Suprapubic skin (tissue), 4 donors: Measurements from ENCODE around the gene PRKAG2. TPM values are rescaled to one million over a fixed set of nuclear protein-coding genes. Genes with fewer than 3 reads are reported as not detected.

Source experiments
- DNase-seq, 2 donors: peaks; one replicate each; pipeline ENCODE4 v3.0.0-alpha.2; 2019; ENCODE audit warnings: low spot score in 2 of 2
- H3K27ac ChIP-seq: fragments of 200-600 bp; sonication (generic); one replicate; pipeline ENCODE4 v1.5.1; 2019
- H3K27me3 ChIP-seq: fragments of 200-600 bp; sonication (generic); one replicate; pipeline ENCODE4 v1.5.1; 2019
- H3K36me3 ChIP-seq: fragments of 200-600 bp; sonication (generic); one replicate; pipeline ENCODE4 v1.5.1; 2019
- H3K4me1 ChIP-seq: fragments of 200-600 bp; sonication (generic); one replicate; pipeline ENCODE4 v1.5.1; 2019
- H3K4me3 ChIP-seq: fragments of 200-600 bp; sonication (generic); one replicate; pipeline ENCODE4 v1.5.1; 2019; ENCODE audit warnings: mild to moderate bottlenecking
- H3K9me3 ChIP-seq: fragments of 200-600 bp; sonication (generic); one replicate; pipeline ENCODE4 v1.5.1; 2019
- CTCF ChIP-seq, 2 donors: fragments of 200-600 bp in 1 of 2; fragments of 450-650 bp in 1 of 2; sonication (generic) in 1 of 2; IDR thresholded peaks; one replicate each; pipeline ENCODE4 v1.5.1; 2016 to 2019; ENCODE audit warnings: antibody characterized with exemption in 2 of 2, mild to moderate bottlenecking in 1 of 2, moderate library complexity in 1 of 2
- EP300 ChIP-seq: sonication (generic); formaldehyde crosslinking; IDR thresholded peaks from one replicate; pipeline ENCODE4 v1.6.1; 2017; ENCODE audit warnings: antibody characterized with exemption
- POLR2A ChIP-seq, 2 donors: fragments of 450-650 bp; IDR thresholded peaks; one replicate each; pipeline ENCODE4 v1.6.1; 2017; ENCODE audit warnings: antibody characterized with exemption in 2 of 2, mild to moderate bottlenecking in 2 of 2, moderate library complexity in 2 of 2
- POLR2AphosphoS5 ChIP-seq, 3 donors: sonication (generic); formaldehyde crosslinking; IDR thresholded peaks; one replicate each; pipeline ENCODE4 v1.6.1; 2017; ENCODE audit warnings: antibody characterized with exemption in 3 of 3
- WGBS: methylation state at CpG from one replicate; pipeline ENCODE4 v1.1.5; 2018; 5-methylcytosine and 5-hydroxymethylcytosine counted together
- total RNA-seq, 4 donors: library from RNA; depleted of rRNA; stranded (reverse); fragments of >200 nt; gene quantifications; one replicate each; pipeline ENCODE4 v1.1.0, GENCODE V29; 2016

Gene PRKAG2
- total RNA-seq, 4 donors from 2014 or later = 16.5 to 40.0 (median 17.3) TPM

GRCh38 chr7:151851145-151851751 is 25.7 kb downstream of the PRKAG2 start:
- H3K4me3 ChIP-seq = peak overlapping the region; percentile 25
- peak in 1 of 2 donors; percentile 72 for DNase-seq
- no peak for TF ChIP-seq EP300
- H3K4me1 ChIP-seq = peaks cover 30% of the 10 kb centered on the region
- 30% methylated on average over 16 of the region's 16 CpGs for WGBS
- H3K27ac ChIP-seq = peak overlapping the region; percentile 76
- no peaks in the 10 kb centered on the region for H3K27me3 ChIP-seq
- H3K36me3 ChIP-seq = no peaks in the 10 kb centered on the region
- H3K9me3 ChIP-seq = no peaks in the 10 kb centered on the region

GRCh38 chr7:151850491-151851124 is 26.3 kb downstream of the PRKAG2 start:
- TF ChIP-seq EP300 = no peak
- no peak for TF ChIP-seq CTCF (IDR thresholded peaks at IDR 0.05)
- no peak for TF ChIP-seq POLR2AphosphoS5 (IDR thresholded peaks at IDR 0.05)
- TF ChIP-seq POLR2A (IDR thresholded peaks at IDR 0.05) = no peak
- no peaks in the 10 kb centered on the region for H3K27me3 ChIP-seq
- peak overlapping the region; percentile 76 for H3K27ac ChIP-seq
- no peaks in the 10 kb centered on the region for H3K36me3 ChIP-seq
- H3K4me3 ChIP-seq = no peak overlapping the region
- DNase-seq = peak in 1 of 2 donors; percentile 60
- WGBS = 75% methylated on average over 15 of the region's 19 CpGs
- no peaks in the 10 kb centered on the region for H3K9me3 ChIP-seq
- H3K4me1 ChIP-seq = peaks cover 30% of the 10 kb centered on the region

- peak in 1 of 2 donors; percentile 60 for DNase-seq
- WGBS = 96% methylated on average over 13 of the region's 13 CpGs
- Histone ChIP-seq H3K4me1 (peaks cover 30% of the 10 kb centered on the region), H3K36me3 (no peaks in the 10 kb centered on the region), H3K9me3 (no peaks in the 10 kb centered on the region), H3K27ac (no peak overlapping the region), H3K4me3 (no peak overlapping the region), H3K27me3 (no peaks in the 10 kb centered on the region)
- TF ChIP-seq POLR2AphosphoS5 (IDR thresholded peaks at IDR 0.05) (no peak), POLR2A (IDR thresholded peaks at IDR 0.05) (no peak), CTCF (IDR thresholded peaks at IDR 0.05) (no peak), EP300 (no peak)
Measured at GRCh38 chr7:151849879-151850260, 27.0 kb downstream of the PRKAG2 start.

- DNase-seq = no peak
- no peak for TF ChIP-seq POLR2AphosphoS5 (IDR thresholded peaks at IDR 0.05)
- no peak for TF ChIP-seq EP300
- TF ChIP-seq POLR2A (IDR thresholded peaks at IDR 0.05) = no peak
- no peak for TF ChIP-seq CTCF (IDR thresholded peaks at IDR 0.05)
- 93% methylated on average over 22 of the region's 26 CpGs for WGBS
Measured at GRCh38 chr7:151849008-151849878, 27.7 kb downstream of the PRKAG2 start.

GRCh38 chr7:151847681-151848081 is 29.2 kb downstream of the PRKAG2 start:
- Histone ChIP-seq H3K27me3 (no peaks in the 10 kb centered on the region), H3K4me3 (no peak overlapping the region), H3K9me3 (no peaks in the 10 kb centered on the region), H3K27ac (no peak overlapping the region), H3K36me3 (no peaks in the 10 kb centered on the region), H3K4me1 (peaks cover 35% of the 10 kb centered on the region)
- TF ChIP-seq EP300 (no peak), POLR2AphosphoS5 (IDR thresholded peaks at IDR 0.05) (no peak), CTCF (IDR thresholded peaks at IDR 0.05) (no peak), POLR2A (IDR thresholded peaks at IDR 0.05) (no peak)
- no peak for DNase-seq
- 96% methylated on average over 4 of the region's 10 CpGs for WGBS

More at GRCh38 chr7:151849008-151849878, 27.7 kb downstream of the PRKAG2 start:
- Histone ChIP-seq H3K4me3 (no peak overlapping the region), H3K9me3 (no peaks in the 10 kb centered on the region), H3K27ac (no peak overlapping the region), H3K36me3 (no peaks in the 10 kb centered on the region), H3K4me1 (peaks cover 30% of the 10 kb centered on the region), H3K27me3 (no peaks in the 10 kb centered on the region)
